IPS-11a (cell line): ENCODE data around the gene ANKH.

Experiments
- H3K4me3 ChIP-seq: one replicate; pipeline ENCODE4 v1.5.1; 2013; ENCODE audit warnings: low read depth, low read length, control low read depth

The ANKH gene

GRCh38 chr5:14741801-14742440 lies 129.7 kb downstream of the ANKH start:
- H3K4me3 ChIP-seq, result no peak overlapping the region

- H3K4me3 ChIP-seq, result no peak overlapping the region
Measured at GRCh38 chr5:14741131-14741530, 130.4 kb downstream of the ANKH start.

GRCh38 chr5:14739981-14740380 lies 131.6 kb downstream of the ANKH start:
- H3K4me3 ChIP-seq, result no peak overlapping the region

- no peak overlapping the region for H3K4me3 ChIP-seq
Measured at GRCh38 chr5:14739538-14739937, 132.0 kb downstream of the ANKH start.

- H3K4me3 ChIP-seq, result no peak overlapping the region
Measured at GRCh38 chr5:14738050-14738449, 133.5 kb downstream of the ANKH start.

- H3K4me3 ChIP-seq, result no peak overlapping the region
Measured at GRCh38 chr5:14737291-14737690, 134.3 kb downstream of the ANKH start.

- no peak overlapping the region for H3K4me3 ChIP-seq
Measured at GRCh38 chr5:14735944-14736343, 135.6 kb downstream of the ANKH start.

- H3K4me3 ChIP-seq, result no peak overlapping the region
Measured at GRCh38 chr5:14734396-14734795, 137.2 kb downstream of the ANKH start.

GRCh38 chr5:14733661-14734060 lies 137.9 kb downstream of the ANKH start:
- no peak overlapping the region for H3K4me3 ChIP-seq

GRCh38 chr5:14732991-14733390 lies 138.6 kb downstream of the ANKH start:
- no peak overlapping the region for H3K4me3 ChIP-seq

- no peak overlapping the region for H3K4me3 ChIP-seq
Measured at GRCh38 chr5:14730881-14731280, 140.7 kb downstream of the ANKH start.

GRCh38 chr5:14730466-14730865 lies 141.1 kb downstream of the ANKH start:
- H3K4me3 ChIP-seq, result no peak overlapping the region

GRCh38 chr5:14729448-14730385 lies 141.9 kb downstream of the ANKH start:
- H3K4me3 ChIP-seq, result no peak overlapping the region

- no peak overlapping the region for H3K4me3 ChIP-seq
Measured at GRCh38 chr5:14728459-14728938, 143.1 kb downstream of the ANKH start.

GRCh38 chr5:14727928-14728458 lies 143.6 kb downstream of the ANKH start:
- no peak overlapping the region for H3K4me3 ChIP-seq

- H3K4me3 ChIP-seq, result no peak overlapping the region
Measured at GRCh38 chr5:14727428-14727865, 144.1 kb downstream of the ANKH start.

GRCh38 chr5:14726066-14726838 lies 145.3 kb downstream of the ANKH start:
- no peak overlapping the region for H3K4me3 ChIP-seq

GRCh38 chr5:14724633-14725032 lies 146.9 kb downstream of the ANKH start:
- no peak overlapping the region for H3K4me3 ChIP-seq

- H3K4me3 ChIP-seq, result no peak overlapping the region
Measured at GRCh38 chr5:14723701-14724132, 147.9 kb downstream of the ANKH start.

- H3K4me3 ChIP-seq, result no peak overlapping the region
Measured at GRCh38 chr5:14722923-14723322, 148.7 kb downstream of the ANKH start.
